GM12892 (cell line): ENCODE measurements around the gene TRAPPC2.

Experiments used
- POLR2A ChIP-seq: IDR thresholded peaks from 2 replicates; pipeline ENCODE4 v1.6.1; 2011; ENCODE audit warnings: low read depth, low read length, control low read depth
- POLR2AphosphoS5 ChIP-seq: IDR thresholded peaks from 2 replicates; pipeline ENCODE4 v1.6.1; 2011; ENCODE audit warnings: low read depth, low read length, control low read depth

- TF ChIP-seq POLR2A (no peak), POLR2AphosphoS5 (no peak)
Measured at GRCh38 chrX:13695601-13696115, 38.8 kb downstream of the TRAPPC2 start.
